NOMO-1 treated with dmso at 0.1 percent for 144 hours (cell line): ENCODE measurements around the gene ASTN2.
"Not testable (repeated sequence)": the region's sequence is repeated elsewhere in the genome, so short reads cannot be mapped to it uniquely, and the experiment has no call there.

Experiments
- DNase-seq: peaks from one replicate; lab custom pipeline; 2025; ENCODE audit not compliant: unreplicated experiment; lab: John Stamatoyannopoulos, UW

Gene ASTN2

DNA sequence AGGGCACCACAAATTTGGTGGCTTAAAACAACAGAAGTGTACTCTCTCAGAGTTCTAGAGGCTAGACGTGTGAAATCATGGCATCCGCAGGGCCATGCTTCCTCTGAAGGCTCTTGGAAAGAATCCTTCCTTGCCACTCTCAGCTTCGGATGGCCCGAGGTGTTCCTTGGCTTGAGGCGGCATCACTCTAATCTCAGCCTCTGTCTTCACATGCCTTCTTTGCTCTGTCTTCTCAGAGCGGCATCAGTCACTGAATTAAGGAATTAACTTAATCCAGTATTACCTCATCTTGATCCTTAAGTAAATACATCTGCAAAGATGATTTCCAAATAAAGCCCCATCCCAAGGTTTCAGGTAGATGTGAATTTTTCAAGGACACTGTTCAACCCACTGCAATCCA, 938.9 kb downstream of the ASTN2 start:
- DNase-seq = no peak

DNA sequence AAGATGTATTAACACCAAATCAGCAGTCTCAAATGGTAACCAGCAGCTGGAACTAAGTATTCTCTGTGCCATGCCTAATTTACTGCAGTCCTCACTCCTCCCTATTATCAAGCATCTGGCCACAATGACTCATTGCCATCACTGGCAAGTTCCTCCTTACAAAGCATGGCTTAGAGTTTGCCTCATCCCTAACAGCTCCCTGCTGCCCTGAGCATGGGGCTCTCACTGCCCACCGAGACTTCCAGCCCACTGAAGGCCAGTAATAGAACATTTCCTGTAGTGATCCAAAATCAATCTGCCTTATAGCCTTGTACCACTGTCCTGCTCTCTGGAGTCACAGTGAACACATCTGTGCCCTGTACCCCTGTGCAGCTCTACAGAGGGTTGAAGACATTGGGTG, 939.7 kb downstream of the ASTN2 start:
- no peak for DNase-seq

DNA sequence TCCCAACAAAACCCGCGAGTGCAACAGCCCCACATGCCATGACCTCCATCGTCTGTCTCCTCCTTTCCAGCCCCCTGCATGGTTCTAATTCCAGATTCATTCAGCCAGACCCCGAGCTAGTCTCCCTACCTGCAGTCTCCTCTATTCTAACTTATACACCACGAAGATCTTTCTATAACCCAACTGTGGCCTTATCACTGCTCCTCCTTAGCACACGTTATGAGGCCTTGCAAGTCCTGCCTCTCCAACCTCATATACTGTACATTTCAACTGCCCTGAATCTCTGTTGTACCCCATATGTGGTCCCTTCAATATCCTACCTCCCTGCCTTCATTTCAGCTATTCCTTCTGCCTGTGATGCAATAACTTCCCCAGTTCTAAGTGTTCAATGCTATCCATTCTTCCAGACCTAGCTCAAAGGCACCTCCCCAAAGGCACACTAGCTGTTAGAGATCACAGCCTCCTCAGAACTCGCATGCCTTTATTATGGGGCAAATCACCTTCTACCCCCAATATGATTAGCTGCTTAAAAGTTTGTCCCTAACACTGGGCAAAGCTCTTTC, 942.8 kb downstream of the ASTN2 start:
- DNase-seq = no peak

DNA sequence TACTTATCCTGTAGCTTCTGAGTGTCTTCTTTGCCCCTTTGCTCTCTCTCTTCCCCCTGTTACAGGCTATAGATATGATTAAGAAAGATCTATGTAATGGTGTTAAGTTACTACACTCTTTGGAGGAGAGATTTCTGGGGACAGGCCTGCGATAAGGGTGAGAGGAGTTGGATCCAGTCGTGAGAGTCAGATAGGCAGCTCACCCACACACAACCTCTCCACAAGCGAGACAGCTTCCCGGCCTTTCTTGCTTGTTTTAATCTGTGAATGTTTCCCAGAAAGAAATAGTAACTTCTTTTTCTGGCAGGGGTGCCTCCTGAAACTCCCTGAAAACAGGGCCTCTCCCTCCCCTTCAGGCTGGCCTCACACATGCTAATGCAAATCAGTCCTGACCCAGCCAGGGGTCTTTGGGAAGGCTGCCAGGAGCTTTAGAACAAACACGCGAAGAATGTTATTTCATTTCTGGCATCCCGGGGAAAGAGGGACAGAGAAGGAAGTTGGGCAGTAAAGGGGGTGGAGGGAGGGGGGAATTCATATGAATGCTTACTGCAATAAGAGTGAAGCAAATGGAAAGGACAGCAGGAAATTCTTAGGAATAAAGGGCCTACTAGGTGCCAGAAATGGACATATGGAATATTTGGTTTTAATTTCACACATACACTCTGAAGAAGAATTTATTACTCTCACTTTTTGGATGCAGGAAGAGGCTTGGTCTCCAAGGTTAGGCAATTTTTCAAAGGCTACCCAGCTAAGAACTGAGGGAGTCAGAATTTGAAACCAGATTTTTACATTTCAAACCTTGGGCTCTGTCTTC, 943.6 kb downstream of the ASTN2 start:
- no peak for DNase-seq

DNA sequence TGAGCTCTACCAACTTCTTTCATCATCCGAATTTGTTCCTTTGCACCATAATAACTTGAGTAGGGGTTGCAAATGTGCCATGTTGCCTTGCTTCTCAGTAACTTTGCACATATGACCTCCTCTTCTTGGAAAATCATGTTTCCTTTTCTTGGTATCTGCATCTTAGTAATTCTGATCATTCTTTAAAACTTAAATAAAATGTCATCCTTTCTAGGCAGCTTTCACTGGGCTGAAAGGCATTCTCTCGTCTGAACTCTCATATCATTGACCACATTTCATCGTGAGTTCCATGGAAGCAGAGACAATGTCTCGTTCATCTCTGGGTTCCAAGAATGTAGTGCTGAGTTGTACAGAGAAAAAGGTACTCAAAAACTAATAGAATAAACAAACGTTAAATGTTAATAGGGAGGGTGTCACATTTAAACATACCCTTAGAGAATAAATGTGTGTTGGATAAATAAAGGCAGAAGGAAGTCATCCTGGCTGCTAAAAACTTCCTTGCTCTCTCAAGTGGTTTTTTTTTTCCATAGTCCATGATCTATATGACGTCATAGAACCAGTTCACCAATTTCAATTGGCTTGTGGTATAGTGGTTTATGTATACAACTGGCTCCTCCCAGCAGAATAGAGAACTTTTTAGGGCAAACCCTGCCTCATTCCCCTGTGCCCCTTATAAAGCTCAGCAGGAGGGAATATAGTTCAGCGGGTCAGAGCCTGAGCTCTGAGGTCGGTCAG, 945.9 kb downstream of the ASTN2 start:
- no peak for DNase-seq

DNA sequence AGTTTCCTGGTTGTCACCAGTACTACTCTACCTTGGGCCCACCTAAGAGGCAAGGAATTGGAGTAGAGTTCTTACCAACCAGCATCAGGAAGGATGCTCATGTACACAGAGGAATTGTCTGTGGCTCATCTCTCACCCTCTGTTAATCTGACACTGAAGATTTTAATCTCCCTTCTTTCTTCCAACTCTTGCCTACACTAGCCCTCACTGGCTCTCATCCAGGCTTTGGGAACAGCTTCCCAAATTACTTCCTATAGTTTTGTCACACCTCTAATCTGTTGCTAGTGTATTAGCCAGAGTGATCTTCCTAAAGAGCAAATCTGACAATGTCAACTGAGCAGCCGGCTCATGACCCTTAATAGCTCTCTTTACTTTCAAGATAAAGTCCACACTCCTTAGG, 946.5 kb downstream of the ASTN2 start:
- no peak for DNase-seq

DNA sequence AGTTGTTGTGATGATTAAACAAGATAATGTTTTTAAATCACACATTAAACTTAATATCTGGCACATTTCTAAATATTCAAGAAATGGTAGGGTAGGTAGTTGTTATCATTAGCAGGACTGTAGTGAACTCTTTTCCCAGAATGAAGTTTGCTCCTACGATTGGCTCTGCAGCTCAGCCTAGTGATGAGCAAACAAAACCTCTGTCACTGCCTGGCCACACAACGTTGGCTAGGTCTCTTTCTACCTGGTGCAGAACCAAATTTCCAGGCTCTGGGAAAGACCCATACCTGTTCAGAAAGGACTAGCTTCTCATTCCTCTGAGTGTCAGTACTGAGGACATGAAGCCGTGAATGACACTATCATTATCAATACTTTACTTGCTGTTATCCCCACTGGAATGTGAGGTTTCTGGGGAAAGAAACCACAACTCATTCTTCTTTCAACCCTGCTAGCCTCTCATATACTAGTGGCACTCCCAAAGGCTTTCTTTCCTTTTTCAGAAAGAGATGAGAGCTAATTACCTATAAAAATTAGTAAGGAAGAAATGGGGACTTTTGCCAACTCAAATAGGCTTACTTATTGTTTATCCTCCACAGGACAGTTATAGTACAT, 947.0 kb downstream of the ASTN2 start:
- no peak for DNase-seq

DNA sequence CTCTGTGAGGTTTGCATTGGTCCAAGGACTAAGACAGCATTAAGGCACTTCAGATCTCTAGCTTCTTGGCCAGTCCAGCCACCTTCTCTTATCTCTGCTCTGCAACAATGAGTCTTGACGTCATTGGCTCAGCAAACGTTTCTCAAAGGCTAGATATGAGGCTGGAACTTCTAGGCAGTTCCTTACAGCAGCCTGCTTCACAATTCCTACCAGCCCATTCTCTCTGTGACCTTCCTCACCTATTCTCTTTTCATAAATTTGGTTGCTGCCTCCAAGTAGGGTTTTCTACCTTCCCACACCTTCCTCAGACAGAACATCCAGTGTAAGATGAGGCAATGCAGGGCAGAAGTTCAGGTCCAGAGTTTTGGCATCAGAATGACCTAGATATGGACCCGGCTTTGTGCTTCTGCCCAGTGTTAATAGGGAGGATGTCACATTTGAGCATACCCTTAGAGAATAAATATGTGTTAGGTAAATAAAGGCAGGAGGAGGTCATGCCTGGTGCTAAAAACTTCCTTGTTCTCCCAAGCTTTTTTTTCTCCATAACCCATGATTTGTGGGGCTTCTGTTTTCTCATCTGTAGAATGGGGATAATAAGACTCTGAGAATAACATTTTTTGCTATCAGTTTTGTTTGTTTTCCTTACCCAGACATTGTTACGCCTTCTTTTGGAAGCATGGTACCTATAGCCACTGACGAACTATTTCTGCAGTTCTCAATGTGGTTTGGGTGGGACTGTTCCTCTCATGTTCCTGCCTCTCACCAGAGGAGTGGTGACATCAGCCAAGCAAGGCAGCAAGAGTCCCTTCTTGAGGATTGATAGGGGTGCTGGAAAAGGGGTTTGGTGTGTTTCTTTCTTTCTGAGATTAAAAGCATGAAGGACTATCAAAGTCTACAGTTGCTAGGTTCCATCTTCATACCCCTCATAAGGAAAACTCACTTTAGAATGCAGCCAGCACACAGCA, 948.3 kb downstream of the ASTN2 start:
- no peak for DNase-seq

DNA sequence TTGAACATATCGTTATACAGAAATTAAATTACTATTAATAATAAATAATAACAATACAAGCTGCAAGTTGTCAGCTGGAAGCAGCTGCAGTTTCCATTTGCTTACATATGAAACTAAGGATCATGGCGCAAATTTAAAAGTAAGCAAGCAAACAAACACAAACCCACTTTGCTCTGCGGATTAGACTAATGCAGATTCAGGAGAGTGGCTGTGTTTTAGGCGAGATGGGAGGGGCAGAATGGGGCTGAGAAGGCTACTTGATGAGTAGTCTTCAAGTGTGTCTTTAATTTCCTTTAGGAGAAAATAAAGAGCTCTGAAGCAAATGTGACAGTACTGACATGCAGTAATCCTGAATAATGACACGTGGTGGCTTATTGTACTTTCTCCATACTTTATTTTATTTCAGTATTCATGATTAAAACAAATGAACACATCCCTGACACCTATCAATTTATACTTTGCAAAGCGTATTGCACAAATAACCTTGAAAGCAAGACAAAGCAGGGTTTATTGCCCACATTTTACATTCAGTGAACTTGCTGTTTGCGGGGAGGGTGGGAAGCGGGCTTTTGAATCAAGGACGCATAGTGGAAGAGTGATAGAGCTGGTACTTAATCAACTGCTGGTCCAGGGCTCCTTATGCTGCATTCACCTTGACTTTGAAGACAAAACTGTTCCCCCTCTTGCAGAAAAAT, 949.1 kb downstream of the ASTN2 start:
- no peak for DNase-seq

DNA sequence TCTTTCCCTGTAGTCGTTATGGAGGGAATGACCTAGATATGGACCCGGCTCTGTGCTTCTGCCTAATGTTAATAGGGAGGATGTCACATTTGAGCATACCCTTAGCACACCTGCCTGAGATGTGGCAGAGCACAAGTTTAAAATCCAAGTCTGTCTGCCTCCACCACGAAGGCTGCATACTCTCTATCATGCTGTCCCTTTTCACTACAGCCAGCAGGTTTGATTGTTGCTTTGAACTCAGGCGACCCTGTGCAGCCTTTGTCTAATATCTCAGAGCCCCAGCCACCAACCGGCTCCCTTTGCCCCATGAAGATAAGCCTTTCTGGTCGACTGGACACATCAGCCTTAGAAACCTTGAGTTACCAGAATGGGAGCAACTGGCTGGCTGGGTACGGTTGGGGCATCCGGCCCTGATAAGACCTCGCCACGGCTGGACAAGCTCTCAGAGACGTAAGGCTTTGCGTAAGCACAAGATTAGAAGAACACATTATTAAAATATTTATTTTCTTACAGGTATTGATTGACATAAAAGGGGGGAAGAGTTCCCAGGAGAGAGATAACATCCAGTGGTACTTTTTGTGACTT, 949.8 kb downstream of the ASTN2 start:
- DNase-seq = no peak

DNA sequence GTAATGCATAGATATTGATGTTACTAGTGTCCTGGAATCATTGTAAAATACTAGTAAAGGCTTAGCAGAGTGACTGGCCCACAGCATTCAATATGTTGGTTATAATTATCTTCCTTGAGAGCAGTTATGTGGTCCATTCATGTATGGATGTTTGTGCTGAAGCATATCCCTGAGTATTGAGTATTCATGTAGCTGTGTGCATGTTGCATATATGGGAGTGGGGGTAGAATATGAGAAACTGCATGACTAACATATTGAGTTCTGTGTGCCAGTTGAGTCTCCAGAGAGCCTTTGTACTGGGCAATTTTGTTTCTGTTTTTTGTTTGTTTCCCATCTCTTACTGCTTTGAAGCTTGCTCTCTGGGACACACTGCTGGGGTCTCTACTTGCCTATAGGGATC, 950.4 kb downstream of the ASTN2 start:
- no peak for DNase-seq

DNA sequence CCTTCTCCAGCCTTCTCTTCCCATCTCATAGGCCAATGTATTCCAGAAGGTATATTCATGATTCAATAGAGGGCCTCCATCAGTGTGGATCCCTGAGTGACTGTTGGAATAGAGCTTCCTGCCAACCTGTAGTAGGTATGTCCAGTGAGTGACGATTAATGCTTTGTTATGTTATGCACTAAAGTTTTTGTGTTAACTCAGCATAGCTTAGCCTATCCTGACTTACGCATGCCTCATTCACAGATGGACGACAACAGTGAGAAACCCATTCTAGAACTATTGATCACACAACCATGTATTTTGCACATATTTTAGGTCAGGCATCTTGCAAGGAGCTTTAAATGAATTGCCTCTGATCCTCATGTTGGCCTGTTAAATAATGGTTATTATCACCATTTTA, 953.2 kb downstream of the ASTN2 start:
- no peak for DNase-seq

DNA sequence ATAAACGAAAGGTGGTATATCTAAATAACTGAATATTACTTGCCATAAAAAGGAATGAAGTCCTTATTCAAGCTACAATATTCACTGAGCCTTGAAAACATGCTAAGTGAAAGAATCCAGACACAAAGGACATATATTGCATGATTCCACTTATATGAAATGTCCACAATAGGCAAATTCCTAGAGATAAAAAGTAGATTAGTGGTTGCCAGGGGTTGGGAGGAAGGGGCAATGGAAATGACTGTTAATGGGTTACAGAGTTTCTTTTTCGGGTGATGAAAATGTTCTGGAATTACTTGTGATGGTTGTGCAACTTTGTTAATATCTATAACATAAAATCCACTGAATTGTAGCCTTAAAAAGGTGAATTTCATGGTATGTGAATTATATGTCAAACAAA, 954.8 kb downstream of the ASTN2 start:
- no peak for DNase-seq

DNA sequence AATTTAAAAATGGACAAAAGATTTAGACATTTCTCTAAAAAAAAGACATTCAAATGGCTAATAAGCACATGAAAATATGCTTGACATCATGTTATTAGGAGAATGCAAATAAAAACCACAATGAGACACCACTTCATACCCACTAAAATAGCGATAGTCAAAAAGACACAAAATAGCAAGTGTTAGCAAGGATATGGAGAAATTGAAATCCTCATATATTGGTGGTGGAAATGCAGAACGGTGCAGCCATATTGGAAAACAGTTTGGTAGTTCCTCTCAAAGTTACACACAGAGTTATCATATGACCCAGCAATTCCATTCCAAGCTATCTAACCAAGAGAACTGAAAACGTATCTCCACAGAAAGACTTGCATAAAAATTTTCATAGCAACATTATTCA, 955.3 kb downstream of the ASTN2 start:
- no peak for DNase-seq

DNA sequence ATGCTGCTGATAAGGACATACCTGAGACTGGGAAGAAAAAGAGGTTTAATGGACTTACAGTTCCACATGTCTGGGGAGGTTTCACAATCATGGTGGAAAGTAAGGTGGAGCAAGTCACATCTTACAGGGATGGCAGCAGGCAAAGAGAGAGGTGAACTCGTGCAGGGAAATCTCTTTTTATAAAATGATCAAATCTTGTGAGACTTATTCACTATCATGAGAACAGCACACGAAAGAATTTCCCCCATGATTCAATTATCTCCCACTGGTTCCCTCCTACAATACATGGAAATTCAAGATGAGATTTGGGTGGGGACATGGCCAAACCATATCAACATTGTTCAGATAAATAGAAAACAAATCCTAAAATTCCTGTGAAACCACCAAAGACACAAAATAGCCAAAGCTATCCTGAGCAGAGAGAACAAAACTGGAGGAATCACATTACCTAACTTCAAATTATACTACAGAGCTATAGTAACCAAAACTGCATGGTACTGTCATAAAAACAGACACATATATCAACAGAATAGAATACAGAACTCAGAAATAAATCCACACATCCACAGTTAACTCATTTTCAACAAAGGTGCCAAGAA, 958.3 kb downstream of the ASTN2 start:
- no peak for DNase-seq

DNA sequence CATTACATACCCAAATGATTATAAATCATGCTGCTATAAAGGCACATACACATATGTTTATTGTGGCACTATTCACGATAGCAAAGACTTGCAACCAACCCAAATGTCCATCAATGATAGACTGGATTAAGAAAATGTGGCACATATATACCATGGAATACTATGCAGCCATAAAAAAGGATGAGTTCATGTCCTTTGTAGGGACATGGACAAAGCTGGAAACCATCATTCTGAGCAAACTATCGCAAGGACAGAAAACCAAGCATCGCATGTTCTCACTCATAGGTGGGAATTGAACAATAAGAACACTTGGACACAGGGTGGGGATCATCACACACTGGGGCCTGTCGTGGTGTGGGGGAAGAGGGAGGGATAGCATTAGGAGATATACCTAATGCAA, 960.3 kb downstream of the ASTN2 start:
- DNase-seq = not testable (repeated sequence)

DNA sequence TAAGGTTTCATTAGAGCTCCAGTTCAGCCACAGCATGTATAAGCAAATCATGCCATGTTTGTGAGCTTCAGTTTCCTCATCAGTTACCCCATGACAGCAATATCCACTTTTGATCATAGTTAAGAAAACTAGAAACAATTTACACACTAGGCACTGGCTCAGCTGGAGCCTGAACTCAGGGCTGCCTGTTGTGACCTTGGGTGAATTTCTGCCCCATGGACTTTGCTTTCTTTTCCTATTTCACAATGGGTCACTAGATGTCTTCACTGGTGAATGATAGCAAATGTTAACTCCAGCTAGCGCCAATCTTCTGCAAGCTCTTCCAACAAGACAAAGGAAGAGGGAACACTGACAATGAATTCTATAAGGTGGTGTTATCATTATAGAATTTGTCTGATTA, 961.1 kb downstream of the ASTN2 start:
- no peak for DNase-seq

DNA sequence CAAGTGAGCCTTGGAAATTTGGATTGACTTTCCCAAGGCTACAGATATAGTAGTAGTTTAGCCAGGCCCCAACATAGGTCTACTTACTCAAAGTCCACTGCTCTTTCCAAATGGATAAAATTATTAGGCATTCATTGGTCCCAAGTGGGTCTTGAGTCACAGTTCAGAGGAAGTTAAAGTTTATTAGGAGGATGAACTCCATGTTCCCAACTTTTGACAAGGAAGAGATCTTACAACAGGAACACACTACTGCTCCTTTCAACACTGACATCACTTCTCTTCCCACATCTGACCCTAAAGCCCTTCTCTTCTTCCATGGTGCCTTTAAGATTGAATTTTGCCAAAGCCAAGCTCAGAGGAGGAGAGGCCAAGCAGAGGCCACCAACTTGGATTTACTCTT, 962.2 kb downstream of the ASTN2 start:
- no peak for DNase-seq

DNA sequence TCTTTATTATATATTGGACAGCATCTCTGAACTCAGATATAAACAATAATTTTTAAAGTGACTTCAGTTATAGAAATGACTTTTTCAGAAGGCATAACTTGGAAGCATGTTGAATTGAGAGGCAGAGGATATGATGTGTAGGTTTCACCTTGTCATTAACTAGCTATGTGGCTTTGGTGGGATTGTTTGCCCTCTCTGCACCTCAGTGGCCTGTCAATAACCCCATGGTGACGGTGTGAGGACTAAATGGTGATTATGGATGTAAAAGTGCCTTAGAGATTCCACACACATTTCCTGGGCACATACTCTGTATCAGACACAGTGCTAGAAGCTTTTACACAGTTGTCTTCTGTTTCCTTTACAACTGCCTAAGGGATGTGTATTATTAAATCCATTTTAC, 962.6 kb downstream of the ASTN2 start:
- DNase-seq = no peak
